Mucosa of gallbladder (tissue), 1 donor: Measurements from ENCODE around the gene YJEFN3. TPM values are rescaled to one million over a fixed set of nuclear protein-coding genes. Genes with fewer than 3 reads are reported as not detected.

Experiments used
- DNase-seq: peaks from one replicate; pipeline ENCODE4 v3.0.0-alpha.2; 2020; ENCODE audit warnings: low spot score
- total RNA-seq: library from RNA; stranded (reverse); gene quantifications from one replicate; pipeline ENCODE4 v1.2.1, GENCODE V29; 2021
- donor health status: DM: no; HTN: no; CAD: no.

Gene YJEFN3
- total RNA-seq, 1 donor from 2014 or later = 8.9 TPM

DNA sequence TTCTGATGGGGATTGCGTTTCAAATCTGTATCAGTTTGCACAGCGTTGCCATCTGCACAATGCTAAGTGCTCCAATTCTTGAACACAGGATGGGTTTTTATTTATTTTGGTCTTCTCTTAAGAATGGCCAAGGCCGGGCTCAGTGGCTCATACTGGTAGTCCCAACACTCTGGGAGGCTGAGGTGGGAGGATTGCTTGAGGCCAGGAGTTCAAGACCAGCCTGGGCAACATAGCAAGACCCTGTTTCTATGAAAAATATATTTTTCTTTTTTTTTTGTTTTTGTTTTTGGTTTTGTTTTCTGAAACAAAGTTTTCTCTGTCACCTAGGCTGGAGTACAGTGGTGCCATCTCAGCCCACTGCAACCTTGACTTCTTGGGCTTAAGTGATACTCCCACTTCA lies 5.5 kb upstream of the YJEFN3 start:
- DNase-seq = no peak

GRCh38 chr19:19524053-19524452 lies 4.7 kb upstream of the YJEFN3 start:
- no peak for DNase-seq

- DNase-seq = no peak
Measured at GRCh38 chr19:19525611-19526380, 2.9 kb upstream of the YJEFN3 start.

DNA sequence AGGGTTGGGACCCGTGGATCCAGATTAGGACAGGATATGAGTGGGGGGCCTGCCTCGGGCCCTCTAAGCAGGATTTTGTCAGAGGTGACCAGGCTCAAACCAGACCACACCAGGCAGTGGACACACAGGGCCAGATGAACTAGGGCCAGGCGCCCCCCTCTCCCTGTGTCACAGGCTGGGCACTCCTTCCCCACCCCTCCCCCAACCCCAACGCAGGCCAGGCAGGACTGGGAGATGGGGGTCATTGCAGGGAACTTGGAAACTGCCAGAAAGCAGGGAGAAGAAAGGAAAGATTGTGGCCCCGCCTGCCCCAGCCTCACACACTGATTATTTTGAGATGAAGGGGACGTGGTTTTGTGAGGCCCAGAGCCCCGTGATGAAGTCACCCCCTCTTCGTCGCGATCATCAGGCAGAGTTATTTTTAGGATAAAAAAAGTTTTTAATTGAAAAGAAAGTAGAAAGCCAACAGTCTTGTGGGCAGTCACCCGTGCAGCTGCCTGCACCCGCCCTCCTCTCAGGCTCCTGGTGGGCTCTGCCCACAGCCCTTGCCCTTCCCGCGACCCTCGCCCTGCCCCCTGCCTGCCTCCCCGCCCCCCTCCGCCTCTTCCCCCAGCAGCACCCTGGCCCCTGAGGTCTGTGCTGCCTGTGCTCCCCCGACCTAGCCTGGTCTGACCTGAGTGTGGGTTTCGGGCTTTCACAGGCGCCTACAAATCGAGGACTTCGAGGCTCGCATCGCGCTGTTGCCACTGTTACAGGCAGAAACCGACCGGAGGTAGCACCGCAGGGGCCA lies 1.9 kb upstream of the YJEFN3 start:
- DNase-seq = no peak

GRCh38 chr19:19527371-19527656 lies 1.4 kb upstream of the YJEFN3 start:
- no peak for DNase-seq

GRCh38 chr19:19527674-19528625 lies 761 bp upstream of the YJEFN3 start:
- DNase-seq = no peak

GRCh38 chr19:19529783-19530422 lies 1.2 kb downstream of the YJEFN3 start:
- no peak for DNase-seq

GRCh38 chr19:19530423-19530804 lies 1.7 kb downstream of the YJEFN3 start:
- DNase-seq = no peak

- DNase-seq = no peak
Measured at GRCh38 chr19:19530889-19531288, 2.2 kb downstream of the YJEFN3 start.

DNA sequence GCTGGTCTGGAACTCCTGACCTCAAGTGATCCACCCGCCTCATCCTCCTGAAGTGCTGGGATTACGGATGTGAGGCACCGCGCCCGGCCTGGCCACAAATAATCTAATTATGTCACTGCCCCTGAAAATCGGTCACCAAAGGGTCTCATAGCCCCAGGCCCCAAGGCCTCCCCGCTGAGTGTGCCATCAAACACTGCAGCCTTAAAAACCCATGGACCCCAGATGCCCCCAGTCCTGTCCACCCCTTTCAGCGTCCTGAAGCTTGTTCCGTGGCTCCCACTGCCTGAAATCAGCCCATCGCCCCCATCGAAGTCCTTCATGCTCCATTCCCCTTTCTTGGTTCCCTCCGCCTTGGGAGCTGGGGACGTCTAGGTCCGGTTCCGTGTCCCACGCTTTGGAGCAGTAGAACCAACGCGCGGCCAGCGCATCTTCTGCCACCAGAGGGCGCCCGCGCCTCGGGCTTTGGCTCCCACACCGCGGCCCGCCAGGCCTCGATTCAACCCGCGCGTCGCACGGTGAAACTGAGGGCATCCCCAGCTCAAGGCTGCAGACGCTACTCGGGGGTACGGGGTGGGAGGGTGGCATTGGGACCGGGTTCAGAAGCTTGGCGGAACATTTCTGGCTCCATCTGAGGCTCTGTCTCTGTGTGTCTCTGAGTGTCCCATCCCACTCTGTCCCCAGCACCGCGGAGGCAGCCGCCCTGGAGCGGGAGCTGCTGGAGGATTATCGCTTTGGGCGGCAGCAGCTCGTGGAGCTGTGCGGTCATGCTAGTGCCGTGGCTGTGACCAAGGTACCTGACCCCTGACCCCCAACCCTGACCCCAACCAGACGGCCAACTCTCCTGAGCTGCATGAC lies 3.5 kb downstream of the YJEFN3 start:
- DNase-seq = peak; percentile 87

DNA sequence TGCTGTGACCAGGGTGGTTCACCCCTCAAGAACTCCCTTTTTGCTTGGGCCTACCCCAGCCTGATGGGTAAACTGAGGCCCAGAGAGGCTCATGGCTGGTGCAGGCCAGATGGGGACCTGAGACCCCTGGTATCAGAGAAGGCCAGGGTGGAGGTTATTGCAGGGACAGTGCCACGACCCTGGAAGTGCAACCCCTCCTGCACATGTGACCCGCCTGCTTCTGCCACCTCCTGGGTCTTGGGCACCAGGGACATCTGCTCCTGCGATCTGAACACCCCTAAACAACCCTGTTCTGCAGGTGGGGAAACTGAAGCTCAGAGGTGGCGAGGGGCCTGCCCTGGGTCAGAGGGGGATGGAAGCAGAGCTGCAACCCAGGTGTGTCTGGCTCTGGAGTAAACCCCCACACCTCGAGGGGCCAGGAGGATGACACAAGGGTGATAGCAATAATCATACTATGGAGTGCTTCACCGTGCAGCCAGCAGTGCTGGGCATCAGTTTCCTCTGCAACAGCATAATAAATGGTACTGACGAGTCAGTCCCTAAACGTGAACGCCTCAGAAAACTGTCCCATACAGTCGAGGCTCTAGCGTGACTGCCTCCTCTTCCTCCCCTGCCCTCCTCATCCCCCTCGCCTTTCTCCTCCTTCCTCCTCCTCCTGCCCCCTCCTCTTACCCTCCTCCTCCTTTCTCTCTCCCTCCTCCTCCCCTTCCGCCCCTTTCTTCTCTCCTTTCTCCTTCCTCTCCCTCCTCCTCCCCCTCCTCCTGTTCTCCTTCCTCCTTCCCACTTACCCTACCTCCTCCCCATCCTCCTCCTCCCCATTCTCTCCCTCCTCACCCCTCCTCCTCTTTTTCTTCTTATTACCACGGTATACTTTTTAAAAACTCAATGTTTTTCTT lies 4.3 kb downstream of the YJEFN3 start:
- no peak for DNase-seq

DNA sequence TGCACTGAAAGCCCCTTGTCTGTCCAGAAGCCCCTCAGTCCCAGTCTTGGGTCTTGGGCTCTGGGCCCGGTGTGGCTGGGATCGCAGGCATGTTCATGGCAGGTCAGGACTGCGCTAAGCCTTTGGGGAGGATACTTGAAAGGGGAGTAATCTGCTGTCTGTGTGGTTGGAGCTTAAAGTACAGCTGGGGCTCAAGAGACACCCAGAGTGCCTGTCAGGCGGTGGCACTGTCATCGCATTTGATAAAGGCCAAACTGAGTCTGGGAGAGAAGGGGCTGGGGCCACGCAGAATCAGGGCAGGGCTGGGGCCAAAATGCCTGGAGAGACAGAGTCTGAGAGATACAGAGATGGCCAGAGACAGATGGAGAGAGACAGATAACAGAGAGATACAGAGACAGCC lies 5.1 kb downstream of the YJEFN3 start:
- no peak for DNase-seq

DNA sequence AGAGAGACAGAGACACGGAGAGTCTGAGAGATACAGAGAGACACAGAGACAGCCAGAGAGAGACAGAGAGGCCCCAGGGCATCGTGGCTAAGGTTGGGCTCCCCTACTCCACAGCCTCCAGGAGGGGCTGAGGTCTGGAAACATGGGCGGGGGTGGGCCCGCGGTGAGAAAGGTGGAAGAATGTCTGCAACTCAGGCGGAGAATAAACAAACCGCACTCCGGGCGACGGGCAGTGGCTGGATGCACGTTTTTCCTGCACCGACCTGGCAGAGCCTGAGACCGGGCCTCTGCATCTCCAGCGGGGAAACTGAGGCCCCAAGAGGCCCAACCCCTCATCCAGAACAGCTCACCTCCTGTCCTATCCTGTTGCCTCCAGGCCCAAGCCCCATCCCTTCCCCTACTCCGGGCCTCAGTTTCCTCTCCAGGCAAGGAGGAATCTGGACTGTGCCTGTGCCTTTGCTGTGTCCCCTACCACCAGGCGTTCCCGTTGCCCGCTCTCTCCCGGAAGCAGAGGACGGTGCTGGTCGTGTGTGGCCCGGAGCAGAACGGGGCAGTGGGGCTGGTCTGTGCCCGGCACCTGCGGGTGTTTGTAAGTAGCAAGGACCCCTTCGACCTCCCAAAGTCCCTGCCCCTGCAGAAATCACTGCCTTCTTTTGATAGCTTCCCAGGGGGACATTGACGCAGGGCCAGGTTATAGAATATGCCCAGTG lies 6.0 kb downstream of the YJEFN3 start:
- no peak for DNase-seq

- DNase-seq = no peak
Measured at GRCh38 chr19:19535311-19536191, 6.8 kb downstream of the YJEFN3 start.

DNA sequence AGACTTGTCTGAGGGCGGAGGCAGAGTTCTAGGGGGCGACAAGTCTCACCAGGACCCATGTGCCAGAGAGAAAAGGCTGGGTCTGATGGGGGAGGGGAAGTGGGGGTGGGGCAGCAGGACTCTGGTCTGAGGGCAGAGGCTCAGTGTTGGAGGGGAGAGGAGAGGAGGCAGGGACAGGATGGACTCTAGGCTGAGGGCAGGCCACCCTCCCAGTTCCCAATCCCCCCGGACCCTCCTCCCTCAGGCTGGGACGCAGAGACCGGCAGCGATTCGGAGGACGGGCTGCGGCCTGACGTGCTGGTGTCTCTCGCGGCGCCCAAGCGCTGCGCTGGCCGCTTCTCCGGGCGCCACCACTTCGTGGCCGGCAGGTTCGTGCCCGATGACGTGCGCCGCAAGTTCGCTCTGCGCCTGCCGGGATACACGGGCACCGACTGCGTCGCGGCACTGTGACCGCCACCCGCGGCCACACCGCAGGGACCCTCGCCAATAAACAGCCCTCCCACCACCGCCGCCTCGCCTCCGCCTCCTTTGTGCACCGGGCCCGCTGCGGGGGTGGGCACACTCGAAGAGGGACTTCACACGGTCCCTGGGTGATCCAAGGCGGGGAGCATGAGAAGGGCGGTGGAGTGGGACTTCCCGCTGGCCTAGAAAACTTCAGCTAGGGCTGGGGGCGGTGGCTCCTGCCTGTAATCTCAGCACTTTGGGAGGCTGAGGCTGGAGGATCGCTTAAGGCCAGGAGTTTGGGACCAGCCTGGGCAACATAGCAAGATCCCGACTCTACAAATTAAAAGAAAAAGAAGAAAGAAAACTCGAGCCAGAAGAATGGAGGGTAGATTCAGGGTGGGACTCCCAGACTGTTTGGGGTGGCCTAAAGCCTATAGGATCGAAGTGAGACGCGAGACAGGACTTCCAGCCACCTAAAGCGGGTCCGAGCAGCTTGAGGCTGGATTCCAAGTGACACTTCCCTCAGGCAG lies 8.7 kb downstream of the YJEFN3 start:
- no peak for DNase-seq

- DNase-seq = no peak
Measured at GRCh38 chr19:19538061-19538784, 9.5 kb downstream of the YJEFN3 start, which contains the start of gene CILP2. Gene CILP2 (plus strand): TSS chr19:19538265. CDS start chr19:19538350, 85 bp downstream.
